HFFc6 (cell line): Measurements from ENCODE around the gene ZNF683. TPM values are rescaled to one million over a fixed set of nuclear protein-coding genes. Genes with fewer than 3 reads are reported as not detected.

Experiments used
- DNase-seq: peaks from one replicate; pipeline ENCODE4 v3.0.0-alpha.2; 2018
- H3K27ac Mint-ChIP-seq: 2 replicates; pipeline ENCODE4 v1.8.0; 2020; ENCODE audit warnings: mild to moderate bottlenecking, mixed read lengths
- H3K27me3 Mint-ChIP-seq: 2 replicates; pipeline ENCODE4 v1.8.0; 2021; ENCODE audit warnings: mild to moderate bottlenecking, moderate library complexity, mixed read lengths; ENCODE audit not compliant: insufficient read depth
- H3K36me3 Mint-ChIP-seq: 2 replicates; pipeline ENCODE4 v1.8.0; 2021; ENCODE audit warnings: low read depth, mixed read lengths
- H3K4me1 Mint-ChIP-seq: 2 replicates; pipeline ENCODE4 v1.8.0; 2020; ENCODE audit warnings: low read depth, mixed read lengths
- H3K4me3 Mint-ChIP-seq: 2 replicates; pipeline ENCODE4 v1.8.0; 2020; ENCODE audit warnings: mild to moderate bottlenecking, moderate library complexity, mixed read lengths
- H3K9me3 Mint-ChIP-seq: 2 replicates; pipeline ENCODE4 v1.8.0; 2020; ENCODE audit warnings: mild to moderate bottlenecking, mixed read lengths
- total RNA-seq, 6 experiments: library from RNA; stranded (reverse); fragmentation: NEBNext Ultra II Directional; extraction: Animal tissue kit (Norgen Biotek cat#: 25700); gene quantifications; 2 replicates in 1 of 6; 3 replicates in 5 of 6; pipeline ENCODE4 v1.2.3, GENCODE V29; 2021
- TF ChIP-seq, protein P1 (sequence below): fragments of 200-600 bp; sonication (generic); IDR thresholded peaks from 2 replicates; pipeline ENCODE4 v1.5.0; 2021; ENCODE audit warnings: antibody characterized with exemption, mild to moderate bottlenecking

The ZNF683 gene
- total RNA-seq, 6 experiments from 2014 or later, result not detected

DNA sequence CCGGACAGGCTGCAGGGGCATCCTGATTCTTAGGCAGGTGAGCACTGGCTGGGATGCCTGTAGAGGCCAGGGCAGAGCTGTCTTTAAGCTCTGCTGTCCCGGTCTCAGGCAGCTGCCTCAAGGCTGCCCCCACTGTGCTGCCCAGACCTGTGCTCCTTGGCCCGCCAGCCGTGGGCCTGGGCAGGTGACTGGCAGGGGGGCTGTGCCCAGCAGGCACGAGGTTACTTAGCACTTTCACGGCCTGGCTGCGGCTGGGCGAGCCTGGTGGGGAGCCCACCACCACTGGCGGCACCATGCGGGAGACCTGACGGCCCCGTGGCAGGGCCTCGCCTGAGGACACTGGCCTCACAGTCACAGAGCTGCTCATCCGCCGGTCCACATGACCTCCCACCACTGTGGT lies 26.8 kb downstream of the ZNF683 start:
- Mint-ChIP-seq H3K36me3 (no peaks in the 10 kb centered on the region), H3K9me3 (no peaks in the 10 kb centered on the region), H3K4me3 (no peak overlapping the region), H3K27ac (no peak overlapping the region), H3K27me3 (peaks cover 9% of the 10 kb centered on the region), H3K4me1 (peaks cover 17% of the 10 kb centered on the region)
- DNase-seq, result no peak
- TF ChIP-seq, protein P1, sequence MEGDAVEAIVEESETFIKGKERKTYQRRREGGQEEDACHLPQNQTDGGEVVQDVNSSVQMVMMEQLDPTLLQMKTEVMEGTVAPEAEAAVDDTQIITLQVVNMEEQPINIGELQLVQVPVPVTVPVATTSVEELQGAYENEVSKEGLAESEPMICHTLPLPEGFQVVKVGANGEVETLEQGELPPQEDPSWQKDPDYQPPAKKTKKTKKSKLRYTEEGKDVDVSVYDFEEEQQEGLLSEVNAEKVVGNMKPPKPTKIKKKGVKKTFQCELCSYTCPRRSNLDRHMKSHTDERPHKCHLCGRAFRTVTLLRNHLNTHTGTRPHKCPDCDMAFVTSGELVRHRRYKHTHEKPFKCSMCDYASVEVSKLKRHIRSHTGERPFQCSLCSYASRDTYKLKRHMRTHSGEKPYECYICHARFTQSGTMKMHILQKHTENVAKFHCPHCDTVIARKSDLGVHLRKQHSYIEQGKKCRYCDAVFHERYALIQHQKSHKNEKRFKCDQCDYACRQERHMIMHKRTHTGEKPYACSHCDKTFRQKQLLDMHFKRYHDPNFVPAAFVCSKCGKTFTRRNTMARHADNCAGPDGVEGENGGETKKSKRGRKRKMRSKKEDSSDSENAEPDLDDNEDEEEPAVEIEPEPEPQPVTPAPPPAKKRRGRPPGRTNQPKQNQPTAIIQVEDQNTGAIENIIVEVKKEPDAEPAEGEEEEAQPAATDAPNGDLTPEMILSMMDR, result no peak

DNA sequence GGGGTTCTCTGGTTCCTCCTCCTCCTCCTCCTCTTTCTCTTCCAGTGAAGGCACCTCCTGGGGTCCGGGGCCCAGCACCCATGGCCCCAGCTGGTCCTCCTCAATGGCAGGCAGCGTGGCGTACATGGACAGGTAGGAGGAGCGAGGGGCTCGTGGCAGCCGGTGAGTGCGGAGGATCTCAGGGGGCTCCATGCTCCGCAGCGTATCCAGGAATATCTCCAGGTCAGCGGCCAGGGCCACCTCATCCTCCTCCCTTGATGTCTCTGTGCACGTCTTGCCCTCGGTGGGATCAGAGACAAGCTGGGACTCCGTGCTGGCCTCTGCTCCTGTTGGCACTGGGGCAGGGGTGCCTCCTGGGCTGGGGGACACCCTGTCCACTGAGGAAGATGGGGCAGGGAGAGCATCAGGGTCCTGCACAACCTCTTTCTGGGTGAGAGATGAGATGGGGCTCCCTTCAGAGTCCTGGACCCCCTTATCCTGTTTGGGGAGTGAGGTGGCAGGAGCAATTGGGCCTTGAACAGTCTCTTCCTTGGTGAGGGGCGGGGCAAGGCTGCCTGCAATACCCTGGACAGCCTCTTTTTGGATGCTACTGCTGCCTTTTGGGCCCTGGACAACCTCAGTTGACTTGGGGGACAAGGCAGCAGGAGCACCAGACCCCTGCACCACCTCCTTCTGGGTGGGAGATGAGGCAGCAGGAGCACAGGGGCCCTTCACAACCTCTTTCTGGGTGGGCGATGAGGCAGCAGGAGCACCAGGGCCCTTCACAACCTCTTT lies 28.2 kb downstream of the ZNF683 start:
- DNase-seq, result no peak
- Mint-ChIP-seq H3K4me3 (no peak overlapping the region), H3K36me3 (no peaks in the 10 kb centered on the region), H3K4me1 (peaks cover 10% of the 10 kb centered on the region), H3K27ac (no peak overlapping the region), H3K9me3 (no peaks in the 10 kb centered on the region), H3K27me3 (peaks cover 10% of the 10 kb centered on the region)
- TF ChIP-seq, protein P1, result no peak; the same call in 1 of the 2 replicates

DNA sequence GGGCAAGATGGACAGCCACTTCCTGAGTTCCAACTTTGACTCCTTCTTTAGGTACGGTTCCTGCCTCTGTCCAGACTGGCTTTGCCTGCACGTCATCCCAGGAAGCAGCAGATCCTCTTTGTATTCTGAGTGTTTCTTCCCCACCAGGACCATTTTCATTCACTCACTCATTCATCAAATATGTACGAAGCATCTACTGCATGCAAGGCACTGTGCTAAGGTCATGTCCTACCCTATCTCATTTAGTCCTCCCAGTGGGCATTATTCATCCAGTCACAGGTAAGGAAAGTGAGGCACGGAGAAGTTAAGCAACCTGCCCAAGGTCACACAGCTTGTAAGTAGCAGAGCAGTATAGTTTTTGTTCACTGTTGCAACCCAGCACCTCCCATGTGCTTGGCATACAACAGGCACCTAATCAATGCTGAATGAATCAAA lies 32.5 kb downstream of the ZNF683 start:
- Mint-ChIP-seq H3K27me3 (peaks cover 6% of the 10 kb centered on the region), H3K4me1 (peaks cover 13% of the 10 kb centered on the region), H3K36me3 (no peaks in the 10 kb centered on the region), H3K9me3 (no peaks in the 10 kb centered on the region), H3K4me3 (no peak overlapping the region), H3K27ac (no peak overlapping the region)
- TF ChIP-seq, protein P1, result no peak
- DNase-seq, result no peak

DNA sequence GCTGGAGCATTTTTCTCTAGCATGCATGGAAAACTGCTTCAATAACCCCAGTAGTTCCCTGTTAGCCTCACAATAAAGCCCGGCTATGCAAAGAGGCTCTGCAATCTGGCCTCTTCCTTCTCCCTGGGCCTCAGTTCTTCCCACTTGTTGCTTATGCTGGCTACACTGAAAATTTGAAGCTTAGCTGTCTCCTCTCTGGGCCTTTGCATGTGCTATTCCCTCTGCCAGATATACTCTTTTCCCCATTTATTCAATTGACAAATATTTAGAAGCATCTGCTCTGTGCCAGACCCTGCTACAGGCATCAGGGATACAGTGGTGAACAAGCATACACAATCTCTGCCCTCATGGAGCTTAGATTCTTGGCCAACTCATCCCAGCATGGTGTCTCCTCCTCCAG lies 33.9 kb downstream of the ZNF683 start:
- H3K27ac Mint-ChIP-seq, result no peak overlapping the region
- no peak overlapping the region for H3K4me3 Mint-ChIP-seq
- H3K27me3 Mint-ChIP-seq, result peaks cover 5% of the 10 kb centered on the region
- H3K9me3 Mint-ChIP-seq, result no peaks in the 10 kb centered on the region
- TF ChIP-seq, protein P1, result no peak
- peaks cover 13% of the 10 kb centered on the region for H3K4me1 Mint-ChIP-seq
- DNase-seq, result no peak
- no peaks in the 10 kb centered on the region for H3K36me3 Mint-ChIP-seq

DNA sequence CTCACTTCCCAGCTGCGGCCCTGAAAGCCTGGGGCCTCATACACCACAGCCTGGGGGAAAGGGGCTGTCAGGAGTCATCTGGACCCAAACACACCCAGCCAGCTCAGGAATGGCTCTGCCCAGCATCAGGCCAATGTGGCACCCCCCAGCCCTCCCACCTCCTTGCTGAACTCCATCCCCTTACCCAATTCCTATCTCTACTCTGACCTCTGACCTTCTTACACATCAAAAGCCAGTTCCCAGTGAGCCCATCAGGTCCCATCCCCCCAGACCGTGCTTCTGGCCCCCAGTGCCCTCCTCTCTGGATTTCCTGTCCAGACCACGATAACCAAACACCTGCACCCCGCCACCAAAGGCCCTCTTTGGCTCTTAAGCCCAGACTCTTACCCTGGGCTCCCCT lies 34.9 kb downstream of the ZNF683 start:
- Mint-ChIP-seq H3K4me1 (peaks cover 13% of the 10 kb centered on the region), H3K27ac (no peak overlapping the region), H3K9me3 (no peaks in the 10 kb centered on the region), H3K27me3 (peaks cover 2% of the 10 kb centered on the region), H3K36me3 (no peaks in the 10 kb centered on the region), H3K4me3 (no peak overlapping the region)
- TF ChIP-seq, protein P1, result no peak
- no peak for DNase-seq
